GM21786 (cell line): ENCODE data around the gene KAT7.
"Not testable (repeated sequence)": the region's sequence is repeated elsewhere in the genome, so short reads cannot be mapped to it uniquely, and the experiment has no call there.

ENCODE experiments used
- ATAC-seq: cut with Tn5 transposase; IDR thresholded peaks from one replicate; pipeline ENCODE4 v1.9.1; 2021; ENCODE audit not compliant: unreplicated experiment

KAT7 gene

DNA sequence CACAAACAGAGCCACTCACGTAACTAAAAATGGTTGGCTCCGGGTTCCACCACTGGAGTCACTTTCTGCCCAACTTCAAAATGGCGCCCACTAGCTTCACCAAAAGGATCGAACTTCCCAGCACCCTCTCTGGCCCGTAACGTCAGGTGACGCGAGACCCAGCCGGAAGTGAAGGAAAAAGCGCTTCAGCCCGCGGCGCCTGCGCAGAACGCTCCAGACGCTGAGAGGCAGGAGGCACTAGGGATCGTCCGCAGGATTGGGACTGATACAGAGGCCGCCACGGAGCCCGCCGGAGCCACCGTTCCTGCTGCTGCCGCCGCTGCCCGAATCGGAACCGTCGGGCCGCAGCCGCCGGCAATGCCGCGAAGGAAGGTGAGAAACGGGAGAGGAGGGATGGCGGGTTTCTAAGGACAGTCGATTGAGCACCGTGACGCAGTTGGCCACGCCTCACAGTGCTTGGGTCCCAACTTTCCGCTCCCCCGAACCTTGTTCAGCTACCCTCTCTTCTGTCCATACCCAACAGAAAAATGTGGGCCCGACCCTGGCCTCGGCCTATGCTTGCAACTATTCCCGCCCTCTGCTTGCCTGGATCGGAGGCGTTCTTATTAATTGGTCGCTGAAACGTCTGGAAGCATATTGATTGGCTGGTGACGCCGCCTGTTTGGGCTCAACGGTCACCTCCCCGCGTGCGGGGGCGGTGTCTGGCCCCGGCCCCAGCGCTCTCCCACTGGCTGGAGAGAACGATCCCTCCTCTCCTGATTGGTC, at the start of gene KAT7:
KAT7 (plus strand) TSS at position 204 of the 765 bp plus-strand sequence; CDS start at position 358, 154 bp downstream.
- ATAC-seq: peak; percentile 92

DNA sequence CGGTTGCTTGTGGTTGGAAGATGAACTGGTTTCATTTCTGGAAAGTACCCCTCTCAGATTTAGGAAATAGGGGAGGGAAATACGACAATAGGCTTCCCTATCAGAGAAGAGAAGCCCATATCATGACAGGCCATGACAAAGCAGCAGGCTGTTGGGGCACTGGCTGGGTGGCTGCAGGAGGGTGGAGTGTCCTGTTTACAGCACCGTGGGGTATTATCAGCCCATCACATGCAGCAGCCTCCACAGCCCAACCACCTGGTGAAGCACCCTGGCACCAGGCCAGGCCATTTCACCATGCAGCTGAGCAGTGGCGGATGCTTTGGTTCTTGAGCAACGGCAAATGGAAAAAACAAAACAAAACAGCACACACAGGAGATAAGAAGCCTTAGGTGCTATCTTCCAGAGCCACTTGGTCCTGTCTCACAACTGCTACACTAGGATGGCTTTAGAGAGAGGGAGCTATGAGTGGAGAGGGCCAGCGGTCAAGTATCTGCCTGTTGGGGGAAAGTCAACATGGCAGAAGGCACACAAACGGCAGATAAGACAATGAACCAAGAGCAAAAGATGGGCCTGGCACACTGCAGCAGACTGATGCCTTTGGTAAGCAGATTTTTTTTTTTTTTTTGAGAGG, 48.7 kb upstream of the KAT7 start:
- peak; percentile 62 for ATAC-seq

DNA sequence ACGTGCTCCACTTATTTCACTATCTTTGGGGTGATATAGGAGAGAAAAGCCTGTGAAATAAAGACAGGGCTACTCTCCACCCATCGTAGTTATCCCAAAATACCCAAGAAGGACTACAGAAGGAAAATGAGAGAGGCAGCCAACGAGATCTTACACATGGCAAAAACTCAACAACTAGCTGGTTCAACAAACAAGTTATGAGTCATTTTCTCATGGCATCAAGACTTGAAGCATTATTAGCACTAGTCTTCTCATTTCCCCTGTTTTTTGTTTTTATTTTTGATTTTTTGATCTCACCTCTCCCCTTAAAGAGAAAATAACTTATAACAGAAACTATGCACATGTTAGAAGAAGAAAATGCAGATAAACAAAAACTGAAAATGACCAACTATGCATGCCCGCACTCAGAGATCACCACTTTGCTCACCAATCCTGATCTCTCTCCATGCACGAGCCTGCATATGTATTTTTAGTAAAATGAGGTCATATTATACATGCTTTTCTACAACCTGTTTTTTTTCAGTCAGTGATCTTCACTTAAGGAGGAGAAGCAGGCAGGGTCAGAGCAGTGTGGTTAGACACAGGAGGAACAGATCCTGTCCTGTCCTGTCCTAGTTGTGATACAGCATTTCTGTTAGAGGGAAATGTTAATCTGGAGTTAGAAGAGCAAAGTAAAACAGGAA, 47.3 kb upstream of the KAT7 start:
- no peak for ATAC-seq

DNA sequence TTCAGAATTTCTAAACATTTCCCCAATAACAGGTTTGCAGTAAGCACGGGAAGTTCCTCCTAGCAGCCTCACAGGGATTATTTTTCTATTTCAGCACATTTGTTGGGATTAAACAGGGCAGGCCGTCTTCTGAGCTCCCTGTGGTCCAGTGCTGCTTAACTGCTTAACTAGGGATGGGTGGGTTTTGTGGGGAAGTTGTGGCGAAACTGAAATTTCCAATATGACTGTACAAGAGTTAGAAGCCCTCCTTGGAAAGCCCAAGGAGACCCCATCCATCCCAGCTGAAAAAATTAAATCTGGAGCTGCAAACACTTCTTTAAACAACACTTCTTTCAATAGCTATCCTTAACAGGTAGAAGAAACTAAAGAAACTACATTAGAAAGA, 46.8 kb upstream of the KAT7 start:
- ATAC-seq: no peak

DNA sequence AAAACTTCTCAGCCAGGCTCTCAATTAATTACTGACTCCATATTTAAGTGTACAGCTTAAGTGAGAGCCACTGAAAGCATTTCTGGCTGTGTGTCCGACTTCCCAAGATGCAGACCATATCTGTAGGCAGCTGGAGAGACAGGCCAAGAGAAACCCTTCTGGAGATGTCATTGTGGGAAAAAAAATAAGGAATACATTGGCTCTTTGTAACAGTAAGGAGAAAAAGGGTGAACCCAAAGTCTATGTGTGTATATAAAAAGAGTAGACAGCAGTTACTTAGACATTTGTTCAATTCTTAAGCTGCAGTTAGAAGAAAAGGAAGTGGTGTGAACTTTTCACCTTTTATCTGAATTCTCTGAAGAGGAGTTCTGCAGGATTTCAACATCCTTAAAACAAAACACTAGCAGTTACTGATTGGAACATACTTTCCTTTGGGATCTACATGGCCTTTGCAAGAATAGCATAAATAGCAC, 46.3 kb upstream of the KAT7 start:
- no peak for ATAC-seq

DNA sequence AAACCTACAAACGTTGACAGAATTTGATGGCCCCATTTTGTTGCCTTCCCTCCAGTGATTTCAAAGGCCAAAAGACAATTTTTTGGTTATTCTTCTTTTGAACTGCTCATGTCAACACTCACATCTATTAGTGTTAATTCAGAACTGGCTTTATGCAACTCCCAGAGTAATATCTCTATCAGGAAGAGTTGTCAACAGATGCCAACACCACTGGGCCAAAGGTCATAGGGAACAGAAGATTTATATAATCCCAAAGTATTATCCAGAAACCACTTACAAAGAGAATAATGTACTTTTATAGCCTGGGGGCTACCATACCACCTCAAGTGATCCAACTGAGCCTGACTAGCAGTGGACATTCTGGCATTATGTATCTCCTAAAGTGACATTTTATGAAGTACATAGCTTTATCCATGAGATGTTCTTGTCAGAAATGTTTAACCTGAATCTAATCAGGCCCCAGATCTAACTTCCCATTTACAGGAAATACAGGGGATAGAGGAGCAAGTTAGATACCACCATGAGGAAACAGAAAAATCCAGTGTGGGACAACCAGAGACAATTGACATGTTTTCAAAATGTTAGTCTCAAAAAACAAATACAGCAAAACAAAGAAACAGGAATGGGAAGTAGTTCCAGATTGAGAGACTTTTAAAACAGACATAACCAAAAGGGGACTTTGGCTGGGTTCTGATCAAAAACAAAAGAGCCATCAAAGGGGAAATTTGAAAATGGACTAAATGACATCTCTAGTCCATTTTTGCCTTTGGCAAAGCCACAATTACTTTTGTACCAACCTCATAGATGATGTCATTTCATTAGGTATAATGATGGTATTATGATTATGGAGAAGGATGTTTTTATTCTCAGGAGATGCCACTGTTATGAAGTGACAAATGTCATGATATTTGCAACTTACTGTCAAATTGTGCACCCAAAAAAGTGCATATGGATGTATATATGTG, 43.0 kb upstream of the KAT7 start:
- ATAC-seq: no peak

DNA sequence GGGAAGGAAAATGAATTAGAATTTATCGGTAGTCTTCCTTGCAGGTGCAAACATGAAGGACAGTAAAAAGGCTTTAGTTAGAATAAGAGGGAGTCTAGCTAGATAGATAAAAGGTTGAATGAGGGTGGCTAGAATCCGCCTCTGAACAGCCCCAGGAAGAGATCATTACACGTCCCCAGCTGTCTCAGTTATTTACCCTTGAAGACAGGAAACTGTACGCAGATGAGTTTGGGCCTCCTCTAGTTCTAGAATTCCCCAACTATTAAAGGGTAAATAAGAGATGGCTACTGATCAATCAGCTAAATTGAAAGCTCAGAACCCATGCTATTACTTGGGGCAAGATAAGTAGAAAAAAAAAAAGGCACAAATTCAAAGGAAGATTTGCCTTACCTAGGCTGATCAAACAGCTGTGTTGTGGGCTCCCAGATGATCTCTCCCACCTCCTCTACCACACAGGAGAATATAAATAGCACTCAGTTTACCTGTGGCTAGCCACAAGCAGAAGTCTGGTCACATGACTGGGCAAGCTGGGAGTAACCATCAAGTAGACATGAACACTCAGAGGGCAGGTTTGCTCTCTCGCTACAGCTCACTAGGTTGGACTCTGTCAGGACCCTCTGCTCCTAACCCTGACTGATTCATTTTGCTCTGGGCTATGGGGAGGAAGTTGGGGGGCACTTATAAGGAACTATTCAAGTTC, 41.5 kb upstream of the KAT7 start:
- peak; percentile 42 for ATAC-seq

DNA sequence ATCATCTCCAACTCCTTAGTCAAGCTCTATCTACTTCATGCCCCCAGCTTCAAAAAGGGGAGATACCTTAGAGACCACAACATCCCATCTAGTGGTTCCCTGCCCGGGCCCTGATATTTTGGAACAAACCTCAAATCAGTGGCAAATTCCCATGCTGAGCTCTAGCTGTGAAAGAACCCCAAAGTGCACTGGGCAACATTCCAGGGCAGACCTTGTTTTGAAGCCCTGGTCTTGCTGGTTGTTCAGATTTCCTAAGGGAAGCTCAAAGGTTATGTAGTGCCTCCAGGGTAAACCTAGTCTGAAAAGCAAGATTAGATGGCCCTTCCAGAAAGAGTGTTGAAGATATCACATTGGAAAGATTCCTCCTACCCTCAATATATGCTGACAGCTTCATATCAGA, 40.8 kb upstream of the KAT7 start:
- no peak for ATAC-seq

DNA sequence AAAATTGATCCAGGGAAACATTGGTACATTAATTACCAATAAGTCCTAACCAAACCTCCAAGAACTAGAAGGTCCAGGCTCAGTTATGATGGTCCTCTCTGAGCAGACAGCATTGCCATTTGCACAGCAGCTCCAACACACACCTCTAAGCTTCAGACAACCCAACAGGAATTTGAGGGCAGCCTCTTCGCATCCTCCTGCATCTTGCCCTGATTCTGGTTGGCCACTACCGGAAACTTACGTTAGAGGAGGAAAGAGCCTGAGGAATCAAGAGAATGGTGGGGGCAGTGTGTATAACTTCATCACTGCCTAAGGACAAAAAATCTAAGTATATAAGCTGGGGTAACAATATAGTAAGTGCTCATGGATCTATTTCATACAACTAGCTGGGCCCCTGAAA, 40.3 kb upstream of the KAT7 start:
- ATAC-seq: no peak

DNA sequence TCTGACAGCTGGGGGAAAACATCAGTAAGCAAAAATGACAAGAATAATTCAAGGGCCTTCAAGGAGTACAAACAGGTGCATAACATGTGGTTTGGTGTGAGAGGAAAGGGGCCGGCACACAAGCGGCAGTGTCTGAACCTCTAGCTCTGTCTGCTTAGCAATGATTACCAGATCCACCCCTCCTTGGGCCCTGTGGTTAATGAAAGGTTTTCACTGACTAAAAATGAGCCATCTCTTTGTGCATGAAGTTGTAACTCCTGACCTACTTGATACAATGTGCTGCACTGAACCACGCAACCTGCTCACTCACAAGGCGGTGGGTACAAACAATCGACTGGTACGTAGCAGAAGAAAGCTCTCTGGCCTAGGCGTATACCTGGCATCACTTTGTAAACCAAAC, 39.7 kb upstream of the KAT7 start:
- peak; percentile 78 for ATAC-seq

DNA sequence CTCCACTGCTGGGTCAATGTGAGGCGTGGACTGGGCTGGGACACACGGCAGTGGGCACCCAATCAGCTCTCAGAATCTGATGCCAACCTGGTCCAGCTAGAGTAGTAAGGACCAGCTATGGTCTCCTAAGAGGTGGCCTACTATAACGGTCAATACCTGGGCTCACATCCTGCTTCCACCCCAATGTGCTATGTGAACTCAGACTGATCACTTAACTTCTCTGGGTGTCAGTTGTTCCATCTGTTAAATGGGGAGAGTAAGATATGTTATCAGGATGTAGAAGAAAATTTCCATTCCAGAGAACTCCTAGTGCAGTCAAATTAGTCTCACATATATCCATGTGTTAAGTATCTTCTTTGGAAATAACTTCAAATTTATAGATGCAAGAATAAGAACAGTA, 38.8 kb upstream of the KAT7 start:
- ATAC-seq: no peak

DNA sequence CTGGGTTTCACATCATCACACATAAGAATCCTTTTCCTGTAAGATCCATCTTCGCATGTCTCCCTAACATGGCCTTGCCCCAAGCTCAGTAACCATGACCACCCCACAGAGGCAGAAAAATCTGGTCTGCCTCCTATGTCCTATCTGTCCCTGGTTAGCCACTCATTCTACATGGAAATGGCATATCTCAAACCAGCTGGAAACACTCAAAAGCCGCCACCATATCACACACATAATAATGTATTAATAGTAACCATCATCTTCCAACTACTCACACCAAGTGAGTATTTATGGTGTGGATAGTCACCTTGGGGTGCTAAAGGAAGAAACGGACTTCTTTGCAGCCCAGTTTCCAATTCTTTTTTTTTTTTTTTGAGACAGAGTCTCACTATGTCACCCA, 36.0 kb upstream of the KAT7 start:
- no peak for ATAC-seq

DNA sequence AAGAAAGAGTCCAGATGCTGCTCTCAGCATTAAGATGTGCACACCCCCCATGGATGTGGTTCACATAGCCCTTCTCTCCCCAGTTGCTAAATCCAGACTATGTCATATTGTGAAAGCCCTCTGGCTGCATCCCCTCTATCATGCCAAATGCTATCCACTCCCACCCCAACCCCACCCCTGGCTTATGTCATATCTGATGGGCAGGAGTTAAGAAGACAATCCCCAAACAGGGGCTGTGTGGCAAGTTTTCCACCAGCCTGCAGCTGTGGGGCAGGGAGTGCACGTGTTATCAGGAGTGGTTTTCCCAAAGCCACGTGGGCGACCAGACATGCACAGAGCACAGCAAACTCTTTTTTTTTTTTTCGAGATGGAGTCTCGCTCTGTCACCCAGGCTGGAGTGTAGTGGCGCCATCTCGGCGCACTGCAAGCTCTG, 34.5 kb upstream of the KAT7 start:
- no peak for ATAC-seq

DNA sequence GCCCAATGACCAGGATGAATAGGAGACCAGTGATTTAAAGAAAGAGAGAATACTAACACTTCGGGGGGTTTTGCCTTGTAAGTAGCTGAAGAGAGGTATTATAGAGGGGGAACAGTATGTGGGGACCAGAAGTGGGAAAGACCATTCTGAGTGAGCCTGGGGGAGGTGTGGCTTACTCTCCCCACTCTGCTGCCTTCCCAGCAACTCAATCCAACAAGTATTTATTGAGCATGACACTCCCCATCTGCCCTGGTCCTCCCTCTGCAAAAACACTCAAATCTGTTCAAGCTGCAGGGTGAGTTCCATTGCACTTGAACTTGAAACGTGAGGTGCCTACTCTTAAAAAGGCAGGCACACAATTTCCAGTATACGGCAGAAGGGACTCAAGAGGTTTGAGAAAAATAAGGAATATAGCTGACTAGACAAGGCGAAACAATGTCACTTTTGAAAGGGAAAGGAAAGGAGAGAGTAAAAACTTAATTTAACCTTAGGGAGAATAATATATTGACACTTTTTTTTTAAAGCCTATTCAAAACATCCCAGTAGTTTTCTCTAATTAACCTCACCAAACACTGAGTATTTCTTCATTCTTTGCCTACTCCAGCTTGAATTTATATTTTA, 32.7 kb upstream of the KAT7 start:
- no peak for ATAC-seq

DNA sequence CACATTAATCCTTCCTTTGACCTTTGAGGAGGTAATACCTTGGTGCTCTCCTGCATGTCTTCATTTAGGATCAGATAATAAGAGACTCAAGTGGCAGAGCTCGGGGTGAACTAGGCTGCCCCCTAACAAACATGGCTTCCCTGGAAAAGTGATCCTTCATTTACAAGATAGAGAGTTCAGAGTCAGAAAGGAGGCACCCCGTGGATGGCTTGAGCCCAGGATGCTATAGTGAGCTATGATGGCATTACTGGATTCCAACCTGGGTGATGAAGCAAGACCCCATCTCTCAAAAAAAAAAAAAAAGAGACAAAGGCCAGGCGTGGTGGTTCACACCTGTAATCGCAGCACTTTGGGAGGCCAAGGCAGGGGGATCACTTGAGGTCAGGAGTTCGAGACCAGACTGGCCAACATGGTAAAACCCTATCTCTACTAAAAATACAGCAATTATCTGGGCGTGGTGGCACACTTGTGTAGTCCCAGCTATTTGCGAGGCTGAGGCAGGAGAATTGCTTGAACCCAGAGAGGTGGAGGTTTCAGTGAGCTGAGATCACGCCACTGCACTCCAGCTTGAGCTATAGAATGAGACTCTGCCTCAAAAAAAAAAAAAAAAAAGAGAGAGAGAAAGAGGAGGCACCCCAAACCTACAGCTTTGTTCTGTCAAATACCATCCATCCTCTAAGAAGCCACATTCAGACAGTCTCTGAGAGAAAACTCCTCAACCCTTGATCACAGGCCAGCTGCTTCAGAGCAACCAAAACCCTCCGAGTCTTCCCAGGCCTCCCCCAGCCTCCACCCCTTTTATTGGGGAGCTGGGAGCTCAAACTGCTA, 31.9 kb upstream of the KAT7 start:
- ATAC-seq: no peak

DNA sequence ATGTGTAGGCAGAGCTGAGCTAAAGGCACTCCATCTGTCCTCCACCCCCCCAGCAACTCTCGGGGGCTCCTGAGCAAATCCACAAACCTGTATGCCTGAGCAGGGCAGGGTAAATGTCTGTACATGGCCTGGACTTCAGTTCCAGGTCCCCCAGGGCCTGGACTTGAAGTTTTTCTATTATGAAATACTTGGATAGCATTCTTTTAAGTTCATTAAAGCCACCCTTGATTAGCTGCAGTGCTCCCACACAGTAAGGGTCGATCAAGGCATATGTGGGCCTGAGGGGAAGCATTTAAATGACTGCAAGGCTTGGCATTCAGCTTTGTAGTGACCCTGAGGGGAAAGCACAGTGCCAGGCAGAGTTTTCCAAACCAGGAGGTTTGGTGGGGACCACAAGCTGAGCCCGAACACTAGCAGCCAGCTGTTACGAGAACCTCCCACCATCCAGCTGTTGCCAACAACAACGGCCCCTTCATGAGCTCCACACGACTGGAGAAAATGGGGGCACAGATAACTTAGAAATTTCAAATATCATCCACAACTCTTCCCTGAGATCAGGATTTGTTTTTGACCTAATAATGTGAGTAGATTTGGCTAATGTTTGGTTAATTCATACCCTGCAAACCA, 31.2 kb upstream of the KAT7 start:
- ATAC-seq: no peak

DNA sequence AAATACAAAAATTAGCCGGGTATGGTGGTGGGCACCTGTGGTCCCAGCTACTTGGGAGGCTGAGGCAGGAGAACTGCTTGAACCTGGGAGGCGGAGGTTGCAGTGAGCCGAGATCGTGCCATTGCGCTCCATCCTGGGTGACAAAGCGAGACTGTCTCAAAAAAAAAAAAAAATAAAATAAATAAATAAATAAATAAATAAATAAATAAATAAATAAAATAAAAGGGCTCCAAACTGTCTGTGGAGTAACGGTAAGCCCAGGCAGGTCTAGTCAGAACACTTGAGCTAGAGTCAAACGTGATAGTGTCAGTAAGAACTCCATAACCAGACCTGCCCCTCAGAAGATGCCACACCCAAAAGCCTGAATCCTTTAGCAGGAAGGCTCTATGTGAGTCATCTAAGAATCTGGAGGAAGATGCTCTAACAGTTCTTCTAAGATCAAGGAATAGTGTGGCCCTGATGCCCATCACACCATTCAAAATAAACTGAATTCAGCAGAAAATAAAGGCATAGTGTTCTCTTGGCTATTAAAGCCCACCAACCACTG, 29.9 kb upstream of the KAT7 start:
- ATAC-seq: not testable (repeated sequence)

DNA sequence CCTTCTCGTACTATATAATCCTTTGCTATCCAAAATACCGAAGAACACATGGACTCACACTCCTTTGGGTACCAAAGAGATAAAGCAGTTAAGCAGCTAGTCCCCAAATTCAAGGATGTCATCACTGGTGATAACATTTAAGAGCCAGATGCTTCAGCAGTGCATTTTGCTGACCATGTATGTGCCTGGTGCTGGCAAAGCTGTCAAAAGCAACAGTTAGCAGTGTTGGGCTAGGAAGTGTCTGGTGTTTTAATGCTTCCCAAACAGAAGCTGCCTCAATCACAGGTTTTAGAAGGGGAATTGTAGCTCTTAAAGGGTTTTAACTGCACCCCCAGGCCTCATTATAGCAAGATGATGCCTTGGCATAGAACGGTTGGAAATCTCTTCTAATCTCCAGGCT, 29.3 kb upstream of the KAT7 start:
- ATAC-seq: no peak
